H9 (cell line): ENCODE results near the gene CCDC185. TPM values are rescaled to one million over a fixed set of nuclear protein-coding genes. Genes with fewer than 3 reads are reported as not detected.

Experiments used
- DNase-seq: peaks from one replicate; pipeline ENCODE4 v3.0.0-alpha.2; 2017
- H2AFZ ChIP-seq: one replicate; pipeline ENCODE4 v1.6.1; 2013; ENCODE audit warnings: mild to moderate bottlenecking, low read length, control low read depth, moderate library complexity
- H2AK5ac ChIP-seq: 2 replicates; pipeline ENCODE4 v1.6.1; 2013; ENCODE audit warnings: low read length, control low read depth, mixed read lengths; ENCODE audit not compliant: insufficient read length
- H2BK120ac ChIP-seq: one replicate; pipeline ENCODE4 v1.6.1; 2013; ENCODE audit warnings: low read depth, mild to moderate bottlenecking, low read length, control low read depth, inconsistent platforms; ENCODE audit not compliant: poor library complexity, severe bottlenecking
- H2BK12ac ChIP-seq: 2 replicates; pipeline ENCODE4 v1.6.1; 2013; ENCODE audit warnings: low read length, control low read depth, mixed read lengths, low read depth; ENCODE audit not compliant: insufficient read length
- H2BK15ac ChIP-seq: 2 replicates; pipeline ENCODE4 v1.6.1; 2013; ENCODE audit warnings: low read depth, low read length, control low read depth
- H2BK20ac ChIP-seq: one replicate; pipeline ENCODE4 v1.6.1; 2013; ENCODE audit warnings: low read depth, mild to moderate bottlenecking, low read length, control low read depth, inconsistent platforms; ENCODE audit not compliant: poor library complexity, severe bottlenecking
- H2BK5ac ChIP-seq: 2 replicates; pipeline ENCODE4 v1.6.1; 2013; ENCODE audit warnings: low read length, control low read depth, mixed read lengths; ENCODE audit not compliant: insufficient read length
- H3K14ac ChIP-seq: 2 replicates; pipeline ENCODE4 v1.6.1; 2013; ENCODE audit warnings: low read length, control low read depth; ENCODE audit not compliant: insufficient read depth
- H3K18ac ChIP-seq: 2 replicates; pipeline ENCODE4 v1.6.1; 2013; ENCODE audit warnings: low read depth, mild to moderate bottlenecking, mixed read lengths, low read length, control low read depth; ENCODE audit not compliant: insufficient read length
- H3K23ac ChIP-seq: 2 replicates; pipeline ENCODE4 v1.6.1; 2013; ENCODE audit warnings: low read length, control low read depth, mixed read lengths, low read depth; ENCODE audit not compliant: insufficient read length
- H3K23me2 ChIP-seq: 2 replicates; pipeline ENCODE4 v1.6.1; 2013; ENCODE audit warnings: low read depth, mild to moderate bottlenecking, mixed read lengths, low read length, control low read depth; ENCODE audit not compliant: insufficient read length, poor library complexity, severe bottlenecking
- H3K27ac ChIP-seq: 2 replicates; pipeline ENCODE4 v1.5.1; 2013; ENCODE audit warnings: low read length, control low read depth, mixed read lengths, low read depth; ENCODE audit not compliant: insufficient read length
- H3K27me3 ChIP-seq: 2 replicates; pipeline ENCODE4 v1.6.1; 2013; ENCODE audit warnings: low read length, control low read depth, inconsistent platforms; ENCODE audit not compliant: insufficient read depth
- H3K4ac ChIP-seq: 2 replicates; pipeline ENCODE4 v1.6.1; 2013; ENCODE audit warnings: low read depth, mild to moderate bottlenecking, control low read depth, inconsistent platforms, low read length, moderate library complexity
- H3K4me1 ChIP-seq: 2 replicates; pipeline ENCODE4 v1.6.1; 2013; ENCODE audit warnings: low read length, control low read depth, inconsistent platforms; ENCODE audit not compliant: insufficient read depth
- H3K4me2 ChIP-seq: 2 replicates; pipeline ENCODE4 v1.6.1; 2013; ENCODE audit warnings: low read length, control low read depth, mixed read lengths; ENCODE audit not compliant: insufficient read length, insufficient read depth
- H3K56ac ChIP-seq: 2 replicates; pipeline ENCODE4 v1.6.1; 2013; ENCODE audit warnings: low read depth, mild to moderate bottlenecking, mixed read lengths, low read length, control low read depth; ENCODE audit not compliant: insufficient read length
- H3K79me1 ChIP-seq: 2 replicates; pipeline ENCODE4 v1.6.1; 2013; ENCODE audit warnings: low read depth, mild to moderate bottlenecking, moderate library complexity, low read length, control low read depth, inconsistent platforms; ENCODE audit not compliant: insufficient read depth, poor library complexity, severe bottlenecking
- H3K79me2 ChIP-seq: 2 replicates; pipeline ENCODE4 v1.6.1; 2013; ENCODE audit warnings: low read length, control low read depth, inconsistent platforms; ENCODE audit not compliant: insufficient read depth
- H3K9ac ChIP-seq: 2 replicates; pipeline ENCODE4 v1.6.1; 2013; ENCODE audit warnings: low read length, control low read depth, mixed read lengths; ENCODE audit not compliant: insufficient read length; ENCODE audit errors: extremely low read depth
- H3K9me3 ChIP-seq: one replicate; pipeline ENCODE4 v1.6.1; 2013; ENCODE audit warnings: low read depth, low read length, inconsistent platforms; ENCODE audit not compliant: control insufficient read depth
- H3T11ph ChIP-seq: one replicate; pipeline ENCODE4 v1.6.1; 2013; ENCODE audit warnings: mild to moderate bottlenecking, low read length, control low read depth, inconsistent platforms
- H4K20me1 ChIP-seq: one replicate; pipeline ENCODE4 v1.6.1; 2013; ENCODE audit not compliant: control insufficient read depth, insufficient read length, insufficient read depth
- H4K5ac ChIP-seq: 2 replicates; pipeline ENCODE4 v1.6.1; 2013; ENCODE audit warnings: low read depth, mild to moderate bottlenecking, mixed read lengths, low read length, control low read depth; ENCODE audit not compliant: insufficient read length
- H4K8ac ChIP-seq: replicated peaks from 2 replicates; pipeline ENCODE4 v1.6.1; 2013; ENCODE audit warnings: low read length, control low read depth, mixed read lengths, low read depth; ENCODE audit not compliant: insufficient read length
- H4K91ac ChIP-seq: 2 replicates; pipeline ENCODE4 v1.6.1; 2013; ENCODE audit warnings: low read depth, mild to moderate bottlenecking, moderate library complexity, mixed read lengths, low read length, control low read depth; ENCODE audit not compliant: insufficient read length
- H3K27ac Mint-ChIP-seq, 3 experiments: 2 replicates in 2 of 3; 3 replicates in 1 of 3; pipeline ENCODE4 v1.8.0; 2020 to 2021; ENCODE audit warnings: mixed read lengths in 3 of 3, mild to moderate bottlenecking in 1 of 3, moderate library complexity in 1 of 3
- H3K27me3 Mint-ChIP-seq: 2 replicates; pipeline ENCODE4 v1.8.0; 2021; ENCODE audit warnings: low read depth, mild to moderate bottlenecking, moderate library complexity, mixed read lengths
- H3K36me3 Mint-ChIP-seq, 3 experiments: 2 replicates in 2 of 3; 3 replicates in 1 of 3; pipeline ENCODE4 v1.8.0; 2020 to 2021; ENCODE audit warnings: low read depth in 3 of 3, mixed read lengths in 3 of 3; ENCODE audit not compliant: insufficient read depth in 1 of 3
- H3K4me1 Mint-ChIP-seq, 2 experiments: 2 replicates each; pipeline ENCODE4 v1.8.0; 2020; ENCODE audit warnings: mixed read lengths in 2 of 2
- H3K4me3 Mint-ChIP-seq, 2 experiments: 2 replicates in 1 of 2; 3 replicates in 1 of 2; pipeline ENCODE4 v1.8.0; 2020 to 2021; ENCODE audit warnings: mild to moderate bottlenecking in 2 of 2, mixed read lengths in 2 of 2, moderate library complexity in 1 of 2
- H3K9me3 Mint-ChIP-seq, 2 experiments: 2 replicates in 1 of 2; 3 replicates in 1 of 2; pipeline ENCODE4 v1.8.0; 2020; ENCODE audit warnings: mild to moderate bottlenecking in 2 of 2, mixed read lengths in 2 of 2, moderate library complexity in 1 of 2
- WGBS: extraction: QIAGEN DNeasy Blood & Tissue Kit; methylation state at CpG from one replicate; pipeline ENCODE4 v1.1.7; 2013; ENCODE audit warnings: missing lambda C conversion rate, low lambda C conversion rate, mixed read lengths; ENCODE audit not compliant: insufficient read length; ENCODE audit errors: extremely low coverage; 5-methylcytosine and 5-hydroxymethylcytosine counted together
- total RNA-seq: library from RNA; stranded (reverse); gene quantifications from 2 replicates; pipeline ENCODE4 v1.2.1, GENCODE V29; 2021
- TF ChIP-seq, protein P1 (sequence below): fragments of 200-600 bp; sonication (generic); conservative IDR thresholded peaks from 3 replicates; pipeline ENCODE4 v1.8.0; 2021; ENCODE audit warnings: antibody characterized with exemption, mild to moderate bottlenecking

Gene CCDC185
- total RNA-seq, 1 experiment from 2014 or later, result not detected

DNA sequence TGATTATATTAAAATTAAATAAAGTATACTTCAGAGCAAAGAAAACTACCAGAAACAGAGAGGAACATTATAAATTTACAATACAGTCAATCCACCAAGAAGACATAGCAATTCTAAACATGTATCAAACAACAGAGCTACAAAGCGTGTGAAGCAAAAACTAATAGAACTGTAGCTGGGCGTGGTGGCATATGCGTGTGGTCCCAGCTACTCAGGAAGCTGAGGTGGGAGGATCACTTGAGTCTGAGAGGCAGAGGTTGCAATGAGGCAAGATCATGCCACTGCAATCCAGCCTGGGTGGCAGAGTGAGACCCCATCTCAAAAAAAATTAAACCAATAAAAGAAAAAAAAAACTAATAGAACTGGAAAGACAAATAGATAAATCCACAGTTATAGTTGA, 12.3 kb downstream of the CCDC185 start:
- Mint-ChIP-seq H3K27me3 (no peaks in the 10 kb centered on the region), H3K36me3 (peaks cover 0 to 5% (median 2%) of the 10 kb centered on the region in 3 experiments; a peak in 3 of 7 replicates)

More for the DNA sequence above, 12.3 kb downstream of the CCDC185 start:
- Histone ChIP-seq H3K9me3 (no peaks in the 10 kb centered on the region), H4K5ac (no peak overlapping the region), H3K4me2 (no peak overlapping the region), H3T11ph (no peak overlapping the region), H3K4me1 (no peaks in the 10 kb centered on the region), H2BK5ac (no peak overlapping the region), H4K91ac (no peak overlapping the region), H4K8ac (no peak overlapping the region), H2AK5ac (no peak overlapping the region), H3K27me3 (no peaks in the 10 kb centered on the region), H3K4ac (no peak overlapping the region), H2AFZ (no peak overlapping the region), H3K18ac (no peak overlapping the region), H3K79me1 (no peaks in the 10 kb centered on the region), H4K20me1 (no peaks in the 10 kb centered on the region), H3K56ac (no peak overlapping the region), H3K27ac (no peak overlapping the region), H2BK120ac (no peak overlapping the region), H3K9ac (no peak overlapping the region), H2BK12ac (no peak overlapping the region), H3K14ac (no peak overlapping the region), H3K23me2 (no peaks in the 10 kb centered on the region), H3K23ac (no peak overlapping the region), H3K79me2 (no peaks in the 10 kb centered on the region), H2BK20ac (no peak overlapping the region), H2BK15ac (no peak overlapping the region)
- H3K4me3 Mint-ChIP-seq, result no peak overlapping the region
- no peak overlapping the region for H3K27ac Mint-ChIP-seq
- no CpG with 5 or more reads among the region's 3 CpGs for WGBS
- DNase-seq, result no peak
- TF ChIP-seq, protein P1, sequence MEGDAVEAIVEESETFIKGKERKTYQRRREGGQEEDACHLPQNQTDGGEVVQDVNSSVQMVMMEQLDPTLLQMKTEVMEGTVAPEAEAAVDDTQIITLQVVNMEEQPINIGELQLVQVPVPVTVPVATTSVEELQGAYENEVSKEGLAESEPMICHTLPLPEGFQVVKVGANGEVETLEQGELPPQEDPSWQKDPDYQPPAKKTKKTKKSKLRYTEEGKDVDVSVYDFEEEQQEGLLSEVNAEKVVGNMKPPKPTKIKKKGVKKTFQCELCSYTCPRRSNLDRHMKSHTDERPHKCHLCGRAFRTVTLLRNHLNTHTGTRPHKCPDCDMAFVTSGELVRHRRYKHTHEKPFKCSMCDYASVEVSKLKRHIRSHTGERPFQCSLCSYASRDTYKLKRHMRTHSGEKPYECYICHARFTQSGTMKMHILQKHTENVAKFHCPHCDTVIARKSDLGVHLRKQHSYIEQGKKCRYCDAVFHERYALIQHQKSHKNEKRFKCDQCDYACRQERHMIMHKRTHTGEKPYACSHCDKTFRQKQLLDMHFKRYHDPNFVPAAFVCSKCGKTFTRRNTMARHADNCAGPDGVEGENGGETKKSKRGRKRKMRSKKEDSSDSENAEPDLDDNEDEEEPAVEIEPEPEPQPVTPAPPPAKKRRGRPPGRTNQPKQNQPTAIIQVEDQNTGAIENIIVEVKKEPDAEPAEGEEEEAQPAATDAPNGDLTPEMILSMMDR, result no peak
- peaks cover 0 to 4% of the 10 kb centered on the region in 2 experiments; a peak in 2 of 5 replicates for H3K9me3 Mint-ChIP-seq
- peaks cover 4 to 6% of the 10 kb centered on the region in 2 experiments for H3K4me1 Mint-ChIP-seq
